Muscle layer of colon (tissue), 2 donors: Measurements from ENCODE around the gene LRRC34.

Experiments
- H3K27ac ChIP-seq: one replicate; pipeline ENCODE4 v1.7.0; 2013; ENCODE audit warnings: low read depth, mild to moderate bottlenecking, low read length, moderate library complexity
- H3K27me3 ChIP-seq, 2 donors: one replicate each; pipeline ENCODE4 v1.7.0; 2013; ENCODE audit warnings: low read length in 2 of 2, mild to moderate bottlenecking in 2 of 2; ENCODE audit not compliant: insufficient read depth in 2 of 2, control insufficient read depth in 1 of 2
- H3K36me3 ChIP-seq: one replicate; pipeline ENCODE4 v1.7.0; 2013; ENCODE audit warnings: mild to moderate bottlenecking, low read length; ENCODE audit not compliant: insufficient read depth
- H3K4me1 ChIP-seq: one replicate; pipeline ENCODE4 v1.7.0; 2013; ENCODE audit warnings: mild to moderate bottlenecking, low read length; ENCODE audit not compliant: insufficient read depth
- H3K4me3 ChIP-seq, 2 donors: one replicate each; pipeline ENCODE4 v1.7.0; 2013; ENCODE audit warnings: low read length in 2 of 2, low read depth in 1 of 2, mild to moderate bottlenecking in 1 of 2, moderate library complexity in 1 of 2
- H3K9ac ChIP-seq: one replicate; pipeline ENCODE4 v1.7.0; 2013; ENCODE audit warnings: low read length
- H3K9me3 ChIP-seq: one replicate; pipeline ENCODE4 v1.7.0; 2013; ENCODE audit warnings: mild to moderate bottlenecking, low read length
- donor health status: abdominal sarcoma.
- donor health status: Adenocarcinoma of cecum.

The LRRC34 gene

GRCh38 chr3:169777822-169778221 is 34.9 kb downstream of the LRRC34 start:
- peaks cover 56% of the 10 kb centered on the region for H3K36me3 ChIP-seq
- no peaks in the 10 kb centered on the region for H3K27me3 ChIP-seq
- no peak overlapping the region for H3K27ac ChIP-seq

DNA sequence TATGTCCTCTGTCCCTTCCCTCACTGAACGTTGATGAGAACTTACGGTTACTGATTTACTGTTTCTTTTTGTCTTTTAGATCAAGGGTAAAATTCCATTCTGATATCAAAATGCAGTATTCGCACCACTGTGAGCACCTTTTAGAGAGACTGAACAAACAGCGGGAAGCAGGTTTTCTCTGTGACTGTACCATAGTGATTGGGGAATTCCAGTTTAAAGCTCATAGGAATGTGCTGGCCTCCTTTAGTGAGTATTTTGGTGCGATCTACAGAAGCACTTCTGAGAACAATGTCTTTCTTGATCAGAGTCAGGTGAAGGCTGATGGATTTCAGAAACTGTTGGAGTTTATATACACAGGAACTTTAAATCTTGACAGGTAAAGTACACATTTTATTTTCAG is 38.5 kb downstream of the LRRC34 start:
- H3K4me1 ChIP-seq, result peaks cover 17% of the 10 kb centered on the region
- H3K36me3 ChIP-seq, result peaks cover 30% of the 10 kb centered on the region
- no peaks in the 10 kb centered on the region for H3K9me3 ChIP-seq
- no peak overlapping the region for H3K27ac ChIP-seq
- H3K27me3 ChIP-seq, result no peaks in the 10 kb centered on the region
- H3K9ac ChIP-seq, result peak overlapping the region; percentile 83
- H3K4me3 ChIP-seq, result peak overlapping the region; percentile 67 to 86

More at GRCh38 chr3:169777822-169778221, 34.9 kb downstream of the LRRC34 start:
- Histone ChIP-seq H3K4me1 (peaks cover 17% of the 10 kb centered on the region), H3K4me3 (no peak overlapping the region), H3K9ac (no peak overlapping the region), H3K9me3 (no peaks in the 10 kb centered on the region)

GRCh38 chr3:169772897-169773816 is 39.5 kb downstream of the LRRC34 start, which contains the start of gene MYNN:
TSS of gene MYNN (plus strand) at chr3:169773396. CDS start at chr3:169774296, 900 bp downstream.
- Histone ChIP-seq H3K27me3 (no peaks in the 10 kb centered on the region), H3K9ac (peak within 1 kb of the TSS; percentile 83), H3K4me1 (peaks cover 17% of the 10 kb centered on the region), H3K9me3 (no peaks in the 10 kb centered on the region), H3K4me3 (peak within 1 kb of the TSS; percentile 67 to 86), H3K36me3 (peaks cover 23% of the 10 kb centered on the region), H3K27ac (peak within 1 kb of the TSS; percentile 98)

DNA sequence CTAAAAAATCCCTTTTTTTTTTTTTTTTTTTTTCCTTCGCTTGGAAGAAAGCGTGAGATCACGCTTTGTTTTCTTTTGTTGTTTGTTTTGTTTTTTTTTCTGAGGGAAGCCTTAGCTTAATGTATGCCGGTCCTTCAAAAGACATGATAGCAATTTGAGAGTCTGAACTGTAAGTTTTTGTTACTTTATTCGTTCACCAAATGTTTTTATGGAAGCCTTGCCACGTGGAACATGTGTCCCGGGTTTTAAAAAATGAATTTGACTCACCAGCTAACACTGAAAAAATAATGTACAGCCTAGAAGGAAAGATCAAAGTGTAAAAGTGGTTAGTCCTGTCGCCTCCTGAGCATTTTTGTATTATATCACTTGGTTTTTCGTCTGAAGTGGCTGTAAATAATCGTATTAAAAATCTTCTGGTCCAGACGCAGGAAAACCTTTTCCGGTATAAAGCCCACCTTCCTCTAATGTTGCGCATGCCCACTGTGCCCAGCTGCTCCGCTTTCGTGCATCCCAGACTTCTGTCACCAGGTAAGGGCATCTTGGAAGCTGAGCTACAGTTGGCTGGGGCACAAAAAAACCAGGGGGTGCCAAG is 40.3 kb downstream of the LRRC34 start:
- Histone ChIP-seq H3K4me3 (peak overlapping the region; percentile 67 to 86), H3K4me1 (peaks cover 17% of the 10 kb centered on the region), H3K9ac (peak overlapping the region; percentile 83), H3K9me3 (no peaks in the 10 kb centered on the region), H3K27ac (peak overlapping the region; percentile 98), H3K27me3 (no peaks in the 10 kb centered on the region), H3K36me3 (peaks cover 15% of the 10 kb centered on the region)

DNA sequence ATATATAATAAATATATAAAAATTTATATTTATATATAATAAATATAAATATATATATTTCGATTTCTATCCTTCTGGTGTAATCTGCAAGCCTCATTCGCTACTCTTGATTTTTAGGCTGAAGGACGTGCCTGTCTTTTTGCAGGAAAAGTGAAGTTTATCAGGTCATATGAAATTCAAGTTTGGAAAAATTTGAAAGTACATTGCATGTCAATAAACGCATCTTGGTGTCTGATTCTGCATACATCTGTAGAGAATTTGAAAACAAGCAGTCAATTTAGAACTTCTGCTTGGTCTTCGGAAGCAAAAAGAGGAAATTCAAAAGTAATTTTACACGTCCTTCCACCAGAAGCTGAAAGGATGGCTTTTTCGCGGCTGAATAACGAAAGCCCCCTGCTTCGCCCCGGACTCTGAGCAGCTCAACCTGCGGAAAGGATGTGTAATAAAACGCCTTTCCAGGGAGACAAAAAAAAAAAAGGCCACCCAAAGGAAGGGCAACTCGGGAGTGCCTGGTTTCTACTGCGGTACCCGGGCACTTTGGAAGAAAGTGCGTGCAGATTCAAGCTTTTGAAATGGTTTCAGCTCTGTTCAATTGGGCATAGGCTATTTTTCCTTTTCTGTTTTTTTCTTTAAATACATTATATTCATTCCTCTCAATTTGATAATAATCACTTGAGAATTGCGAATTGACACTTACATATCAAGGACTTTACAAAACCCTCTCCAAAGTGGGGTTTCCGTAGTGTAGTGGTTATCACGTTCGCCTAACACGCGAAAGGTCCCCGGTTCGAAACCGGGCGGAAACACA is 41.0 kb downstream of the LRRC34 start:
- Histone ChIP-seq H3K9ac (peak overlapping the region; percentile 83), H3K27ac (peak overlapping the region; percentile 98), H3K27me3 (no peaks in the 10 kb centered on the region), H3K36me3 (peaks cover 14% of the 10 kb centered on the region), H3K4me3 (peak overlapping the region; percentile 67 to 86), H3K4me1 (peaks cover 17% of the 10 kb centered on the region), H3K9me3 (no peaks in the 10 kb centered on the region)

GRCh38 chr3:169769287-169770181 is 43.2 kb downstream of the LRRC34 start, which contains the start of gene ACTRT3:
TSS of gene ACTRT3 (minus strand) at chr3:169769561. CDS start at chr3:169769520, 41 bp downstream.
- peak within 1 kb of the TSS; percentile 83 for H3K27ac ChIP-seq
- H3K4me3 ChIP-seq, result peak within 1 kb of the TSS; percentile 72 to 92
- H3K36me3 ChIP-seq, result peaks cover 4% of the 10 kb centered on the region
- H3K9me3 ChIP-seq, result no peaks in the 10 kb centered on the region
- peak within 1 kb of the TSS; percentile 66 for H3K9ac ChIP-seq
- peaks cover 8% of the 10 kb centered on the region for H3K4me1 ChIP-seq
- H3K27me3 ChIP-seq, result no peaks in the 10 kb centered on the region

DNA sequence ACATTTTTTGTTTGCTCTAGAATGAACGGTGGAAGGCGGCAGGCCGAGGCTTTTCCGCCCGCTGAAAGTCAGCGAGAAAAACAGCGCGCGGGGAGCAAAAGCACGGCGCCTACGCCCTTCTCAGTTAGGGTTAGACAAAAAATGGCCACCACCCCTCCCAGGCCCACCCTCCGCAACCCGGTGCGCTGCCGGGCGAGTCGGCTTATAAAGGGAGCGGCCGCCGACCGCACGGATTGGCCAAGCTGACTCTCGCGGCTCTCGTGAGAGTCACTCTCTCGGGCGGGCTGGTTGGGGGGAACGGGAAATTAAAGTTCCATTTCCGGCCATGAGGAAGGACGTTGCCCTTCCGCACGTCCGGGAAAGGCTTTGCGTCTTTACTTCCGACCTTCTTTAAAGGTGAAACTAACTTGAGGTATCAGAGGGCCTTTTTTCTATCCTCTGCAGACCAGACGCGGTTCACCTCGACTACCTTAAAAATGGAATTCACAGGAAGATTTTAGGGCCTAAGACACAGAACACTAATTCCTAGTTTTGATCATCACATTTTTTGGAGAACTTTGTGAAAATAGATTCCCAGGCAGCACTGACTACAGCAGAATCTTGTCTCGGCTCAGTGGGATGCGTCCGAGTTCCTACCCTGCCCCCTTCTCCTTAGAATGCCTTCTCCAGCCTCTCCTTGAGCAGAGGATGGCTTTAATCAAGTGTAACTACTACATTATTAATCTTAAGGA is 47.7 kb downstream of the LRRC34 start, which contains the start of gene TERC:
TERC (minus strand) TSS at position 179 of the 731 bp plus-strand sequence.
- Histone ChIP-seq H3K4me1 (no peaks in the 10 kb centered on the region), H3K9me3 (no peaks in the 10 kb centered on the region), H3K36me3 (no peaks in the 10 kb centered on the region), H3K9ac (peak within 1 kb of the TSS; percentile 85), H3K27ac (peak within 1 kb of the TSS; percentile 89), H3K4me3 (peak within 1 kb of the TSS; percentile 67 to 93), H3K27me3 (no peaks in the 10 kb centered on the region)

GRCh38 chr3:169764312-169764881 is 48.3 kb downstream of the LRRC34 start:
- Histone ChIP-seq H3K4me3 (peak overlapping the region; percentile 67 to 93), H3K4me1 (no peaks in the 10 kb centered on the region), H3K27ac (peak overlapping the region; percentile 89), H3K27me3 (no peaks in the 10 kb centered on the region), H3K9me3 (no peaks in the 10 kb centered on the region), H3K9ac (peak overlapping the region; percentile 85), H3K36me3 (no peaks in the 10 kb centered on the region)

DNA sequence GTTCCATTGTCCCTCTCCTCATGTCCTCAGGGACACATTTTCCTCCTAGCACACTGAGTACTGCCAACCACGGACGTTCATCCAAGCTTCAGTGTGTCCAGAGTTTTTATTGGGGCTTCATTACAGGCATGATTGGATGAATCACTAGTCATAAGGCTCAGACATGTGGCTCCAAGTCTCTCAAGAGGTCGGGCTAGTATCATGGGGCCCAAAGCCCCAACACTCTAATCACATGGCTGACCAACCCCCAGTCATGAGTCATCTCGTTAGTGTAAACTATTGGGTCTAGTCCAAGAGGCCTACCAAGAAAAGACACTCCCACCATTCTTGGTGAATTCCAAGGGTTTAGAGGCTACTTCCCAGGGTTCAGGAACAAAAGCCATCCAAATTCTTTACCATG is 52.2 kb downstream of the LRRC34 start:
- Histone ChIP-seq H3K9ac (no peak overlapping the region), H3K27ac (no peak overlapping the region), H3K36me3 (no peaks in the 10 kb centered on the region), H3K4me3 (no peak overlapping the region), H3K27me3 (no peaks in the 10 kb centered on the region), H3K4me1 (no peaks in the 10 kb centered on the region), H3K9me3 (no peaks in the 10 kb centered on the region)
